GM23338 (cell line): ENCODE results near the gene CDH15. TPM values are rescaled to one million over a fixed set of nuclear protein-coding genes. Genes with fewer than 3 reads are reported as not detected.

Experiments
- ATAC-seq: fragments of 200-7000 bp; cut with Tn5 transposase; 3 replicates; pipeline ENCODE4 v1.9.1; 2020
- DNase-seq: peaks from one replicate; pipeline ENCODE4 v3.0.0-alpha.2; 2015; ENCODE audit warnings: low spot score
- H2AFZ ChIP-seq: fragments of 200-600 bp; sonication (generic); 2 replicates; pipeline ENCODE4 v1.8.0; 2016; ENCODE audit warnings: antibody characterized with exemption, mild to moderate bottlenecking, moderate library complexity
- H3F3A ChIP-seq: fragments of 200-600 bp; sonication (generic); replicated peaks from 2 replicates; pipeline ENCODE4 v1.8.0; 2017; ENCODE audit warnings: antibody characterized with exemption, mixed run types, low read depth
- H3K27ac ChIP-seq: fragments of 200-600 bp; sonication (generic); 2 replicates; pipeline ENCODE4 v1.6.1; 2016; ENCODE audit warnings: low read depth
- H3K27me3 ChIP-seq: fragments of 200-600 bp; sonication (generic); 2 replicates; pipeline ENCODE4 v1.8.0; 2016; ENCODE audit warnings: mild to moderate bottlenecking, mixed run types, moderate library complexity; ENCODE audit not compliant: insufficient read depth
- H3K36me3 ChIP-seq: fragments of 200-600 bp; sonication (generic); 2 replicates; pipeline ENCODE4 v1.8.0; 2016; ENCODE audit warnings: mild to moderate bottlenecking; ENCODE audit not compliant: insufficient read depth
- H3K4me1 ChIP-seq: fragments of 200-600 bp; sonication (generic); 2 replicates; pipeline ENCODE4 v1.8.0; 2016; ENCODE audit warnings: mild to moderate bottlenecking, moderate library complexity; ENCODE audit not compliant: insufficient read depth
- H3K4me2 ChIP-seq: fragments of 200-600 bp; sonication (generic); 2 replicates; pipeline ENCODE4 v1.7.1; 2017; ENCODE audit warnings: mixed run types
- H3K4me3 ChIP-seq: fragments of 200-600 bp; sonication (generic); 2 replicates; pipeline ENCODE4 v1.6.1; 2016; ENCODE audit warnings: mixed run types
- H3K79me2 ChIP-seq: fragments of 200-600 bp; sonication (generic); replicated peaks from 2 replicates; pipeline ENCODE4 v1.8.0; 2017; ENCODE audit warnings: mild to moderate bottlenecking; ENCODE audit not compliant: insufficient read depth
- H3K9me2 ChIP-seq: fragments of 200-600 bp; sonication (generic); 2 replicates; pipeline ENCODE4 v1.8.0; 2017; ENCODE audit not compliant: insufficient read depth
- H4K20me1 ChIP-seq: fragments of 200-600 bp; sonication (generic); replicated peaks from 2 replicates; pipeline ENCODE4 v1.8.0; 2017; ENCODE audit warnings: mild to moderate bottlenecking; ENCODE audit not compliant: insufficient read depth
- H3K27ac Mint-ChIP-seq: 2 replicates; pipeline ENCODE4 v1.8.0; 2020; ENCODE audit warnings: inconsistent platforms, mild to moderate bottlenecking, moderate library complexity, mixed read lengths
- H3K27me3 Mint-ChIP-seq: 3 replicates; pipeline ENCODE4 v1.8.0; 2022; ENCODE audit warnings: low read depth, mild to moderate bottlenecking, moderate library complexity, mixed read lengths, inconsistent platforms; ENCODE audit not compliant: insufficient read depth, poor library complexity
- H3K36me3 Mint-ChIP-seq: 3 replicates; pipeline ENCODE4 v1.8.0; 2021; ENCODE audit warnings: low read depth, mild to moderate bottlenecking, inconsistent platforms, moderate library complexity, mixed read lengths
- H3K4me1 Mint-ChIP-seq: 3 replicates; pipeline ENCODE4 v1.8.0; 2020; ENCODE audit warnings: mild to moderate bottlenecking, inconsistent platforms, mixed read lengths
- H3K4me3 Mint-ChIP-seq: 3 replicates; pipeline ENCODE4 v1.8.0; 2021; ENCODE audit warnings: moderate library complexity, mild to moderate bottlenecking, inconsistent platforms, mixed read lengths
- H3K9me3 Mint-ChIP-seq: 3 replicates; pipeline ENCODE4 v1.8.0; 2020; ENCODE audit warnings: moderate library complexity, mild to moderate bottlenecking, inconsistent platforms, mixed read lengths
- EZH2 ChIP-seq: fragments of 200-600 bp; sonication (generic); IDR thresholded peaks from one replicate; pipeline ENCODE4 v1.8.0; 2017; ENCODE audit warnings: antibody characterized with exemption, mild to moderate bottlenecking, low read depth; ENCODE audit not compliant: unreplicated experiment
- EZH2phosphoT487 ChIP-seq: fragments of 200-600 bp; sonication (generic); IDR thresholded peaks from one replicate; pipeline ENCODE4 v1.8.1; 2018; ENCODE audit warnings: antibody characterized with exemption; ENCODE audit not compliant: unreplicated experiment
- POLR2AphosphoS5 ChIP-seq: IDR thresholded peaks from 2 replicates; pipeline ENCODE4 v1.6.1; 2016; ENCODE audit warnings: antibody characterized with exemption, low read depth
- polyA plus RNA-seq: library from polyadenylated mRNA; unstranded; fragments of >200 nt; fragmentation: Nextera tagmentation; extraction: Ambion mirVana; gene quantifications from 2 replicates; pipeline ENCODE4 v1.2.1, GENCODE V29; 2016
- total RNA-seq: library from RNA; depleted of rRNA; stranded (reverse); fragments of >200 nt; shearing (Covaris generic); gene quantifications from 2 replicates; pipeline ENCODE4 v1.2.3, GENCODE V29; 2014
- TF ChIP-seq, protein P1 (sequence below), 2 experiments: fragments of 200-600 bp in 1 of 2; sonication (generic) in 1 of 2; conservative IDR thresholded peaks; 2 replicates each; pipeline versions ENCODE4 v1.5.1 to v1.6.1; 2016 to 2017; ENCODE audit warnings: antibody characterized with exemption in 2 of 2, low read depth in 2 of 2, mild to moderate bottlenecking in 2 of 2, moderate library complexity in 1 of 2
- TF ChIP-seq, protein P2 (sequence below): IDR thresholded peaks from one replicate; pipeline ENCODE4 v1.6.1; 2018; ENCODE audit warnings: antibody characterized with exemption; ENCODE audit not compliant: unreplicated experiment
- TF ChIP-seq, protein P3 (sequence below): fragments of 250-450 bp; sonication (Bioruptor Pico); IDR thresholded peaks from 2 replicates; pipeline ENCODE4 v1.5.0; 2020; ENCODE audit warnings: mild to moderate bottlenecking, moderate library complexity

The CDH15 gene
- total and polyA plus RNA-seq, 2 experiments from 2014 or later: 0.61 to 1.0 TPM

DNA sequence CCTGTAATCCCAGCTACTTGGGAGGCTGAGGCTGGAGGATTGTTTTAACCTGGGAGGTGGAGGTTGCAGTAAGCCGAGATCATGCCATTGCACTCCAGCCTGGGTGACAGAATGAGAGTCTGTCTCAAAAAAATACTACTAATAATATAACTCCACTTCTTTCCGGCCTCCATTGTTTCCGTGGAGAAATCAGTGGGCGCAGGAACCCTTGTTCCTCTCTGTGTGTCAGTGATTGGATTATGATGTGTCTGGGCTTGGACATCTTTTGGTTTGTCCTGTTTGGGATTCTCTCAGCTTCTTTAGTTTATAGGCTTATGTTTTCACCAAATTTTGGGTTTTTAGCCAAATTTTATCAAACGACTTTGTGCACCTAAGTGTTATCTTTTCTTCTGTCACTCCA lies 41.1 kb upstream of the CDH15 start:
- Mint-ChIP-seq H3K4me3 (no peak overlapping the region), H3K27ac (no peak overlapping the region), H3K36me3 (peaks cover 37% of the 10 kb centered on the region), H3K27me3 (peaks cover 5% of the 10 kb centered on the region), H3K4me1 (peaks cover 8% of the 10 kb centered on the region; the same call in 1 of the 3 replicates), H3K9me3 (peaks cover 2% of the 10 kb centered on the region; the same call in 1 of the 3 replicates)
- Histone ChIP-seq H3K79me2 (0 out of 2 replicates have a peak, but pooled peaks cover 4% of the 10 kb centered on the region), H4K20me1 (no peaks in the 10 kb centered on the region; the same call in 1 of the 2 replicates), H3K9me2 (no peaks in the 10 kb centered on the region), H3F3A (no peaks in the 10 kb centered on the region), H3K36me3 (no peaks in the 10 kb centered on the region), H3K4me1 (no peaks in the 10 kb centered on the region), H3K27ac (no peak overlapping the region), H2AFZ (no peak overlapping the region), H3K4me3 (no peak overlapping the region), H3K4me2 (no peak overlapping the region), H3K27me3 (no peaks in the 10 kb centered on the region)
- TF ChIP-seq EZH2phosphoT487 (no peak), EZH2 (no peak), POLR2AphosphoS5 (no peak)
- TF ChIP-seq, protein P1, sequence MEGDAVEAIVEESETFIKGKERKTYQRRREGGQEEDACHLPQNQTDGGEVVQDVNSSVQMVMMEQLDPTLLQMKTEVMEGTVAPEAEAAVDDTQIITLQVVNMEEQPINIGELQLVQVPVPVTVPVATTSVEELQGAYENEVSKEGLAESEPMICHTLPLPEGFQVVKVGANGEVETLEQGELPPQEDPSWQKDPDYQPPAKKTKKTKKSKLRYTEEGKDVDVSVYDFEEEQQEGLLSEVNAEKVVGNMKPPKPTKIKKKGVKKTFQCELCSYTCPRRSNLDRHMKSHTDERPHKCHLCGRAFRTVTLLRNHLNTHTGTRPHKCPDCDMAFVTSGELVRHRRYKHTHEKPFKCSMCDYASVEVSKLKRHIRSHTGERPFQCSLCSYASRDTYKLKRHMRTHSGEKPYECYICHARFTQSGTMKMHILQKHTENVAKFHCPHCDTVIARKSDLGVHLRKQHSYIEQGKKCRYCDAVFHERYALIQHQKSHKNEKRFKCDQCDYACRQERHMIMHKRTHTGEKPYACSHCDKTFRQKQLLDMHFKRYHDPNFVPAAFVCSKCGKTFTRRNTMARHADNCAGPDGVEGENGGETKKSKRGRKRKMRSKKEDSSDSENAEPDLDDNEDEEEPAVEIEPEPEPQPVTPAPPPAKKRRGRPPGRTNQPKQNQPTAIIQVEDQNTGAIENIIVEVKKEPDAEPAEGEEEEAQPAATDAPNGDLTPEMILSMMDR (conservative IDR thresholded peaks at IDR 0.05; ENCODE audit: low read depth in 2 of 2): no peak
- TF ChIP-seq, protein P2, sequence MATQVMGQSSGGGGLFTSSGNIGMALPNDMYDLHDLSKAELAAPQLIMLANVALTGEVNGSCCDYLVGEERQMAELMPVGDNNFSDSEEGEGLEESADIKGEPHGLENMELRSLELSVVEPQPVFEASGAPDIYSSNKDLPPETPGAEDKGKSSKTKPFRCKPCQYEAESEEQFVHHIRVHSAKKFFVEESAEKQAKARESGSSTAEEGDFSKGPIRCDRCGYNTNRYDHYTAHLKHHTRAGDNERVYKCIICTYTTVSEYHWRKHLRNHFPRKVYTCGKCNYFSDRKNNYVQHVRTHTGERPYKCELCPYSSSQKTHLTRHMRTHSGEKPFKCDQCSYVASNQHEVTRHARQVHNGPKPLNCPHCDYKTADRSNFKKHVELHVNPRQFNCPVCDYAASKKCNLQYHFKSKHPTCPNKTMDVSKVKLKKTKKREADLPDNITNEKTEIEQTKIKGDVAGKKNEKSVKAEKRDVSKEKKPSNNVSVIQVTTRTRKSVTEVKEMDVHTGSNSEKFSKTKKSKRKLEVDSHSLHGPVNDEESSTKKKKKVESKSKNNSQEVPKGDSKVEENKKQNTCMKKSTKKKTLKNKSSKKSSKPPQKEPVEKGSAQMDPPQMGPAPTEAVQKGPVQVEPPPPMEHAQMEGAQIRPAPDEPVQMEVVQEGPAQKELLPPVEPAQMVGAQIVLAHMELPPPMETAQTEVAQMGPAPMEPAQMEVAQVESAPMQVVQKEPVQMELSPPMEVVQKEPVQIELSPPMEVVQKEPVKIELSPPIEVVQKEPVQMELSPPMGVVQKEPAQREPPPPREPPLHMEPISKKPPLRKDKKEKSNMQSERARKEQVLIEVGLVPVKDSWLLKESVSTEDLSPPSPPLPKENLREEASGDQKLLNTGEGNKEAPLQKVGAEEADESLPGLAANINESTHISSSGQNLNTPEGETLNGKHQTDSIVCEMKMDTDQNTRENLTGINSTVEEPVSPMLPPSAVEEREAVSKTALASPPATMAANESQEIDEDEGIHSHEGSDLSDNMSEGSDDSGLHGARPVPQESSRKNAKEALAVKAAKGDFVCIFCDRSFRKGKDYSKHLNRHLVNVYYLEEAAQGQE: no peak
- TF ChIP-seq, protein P3, sequence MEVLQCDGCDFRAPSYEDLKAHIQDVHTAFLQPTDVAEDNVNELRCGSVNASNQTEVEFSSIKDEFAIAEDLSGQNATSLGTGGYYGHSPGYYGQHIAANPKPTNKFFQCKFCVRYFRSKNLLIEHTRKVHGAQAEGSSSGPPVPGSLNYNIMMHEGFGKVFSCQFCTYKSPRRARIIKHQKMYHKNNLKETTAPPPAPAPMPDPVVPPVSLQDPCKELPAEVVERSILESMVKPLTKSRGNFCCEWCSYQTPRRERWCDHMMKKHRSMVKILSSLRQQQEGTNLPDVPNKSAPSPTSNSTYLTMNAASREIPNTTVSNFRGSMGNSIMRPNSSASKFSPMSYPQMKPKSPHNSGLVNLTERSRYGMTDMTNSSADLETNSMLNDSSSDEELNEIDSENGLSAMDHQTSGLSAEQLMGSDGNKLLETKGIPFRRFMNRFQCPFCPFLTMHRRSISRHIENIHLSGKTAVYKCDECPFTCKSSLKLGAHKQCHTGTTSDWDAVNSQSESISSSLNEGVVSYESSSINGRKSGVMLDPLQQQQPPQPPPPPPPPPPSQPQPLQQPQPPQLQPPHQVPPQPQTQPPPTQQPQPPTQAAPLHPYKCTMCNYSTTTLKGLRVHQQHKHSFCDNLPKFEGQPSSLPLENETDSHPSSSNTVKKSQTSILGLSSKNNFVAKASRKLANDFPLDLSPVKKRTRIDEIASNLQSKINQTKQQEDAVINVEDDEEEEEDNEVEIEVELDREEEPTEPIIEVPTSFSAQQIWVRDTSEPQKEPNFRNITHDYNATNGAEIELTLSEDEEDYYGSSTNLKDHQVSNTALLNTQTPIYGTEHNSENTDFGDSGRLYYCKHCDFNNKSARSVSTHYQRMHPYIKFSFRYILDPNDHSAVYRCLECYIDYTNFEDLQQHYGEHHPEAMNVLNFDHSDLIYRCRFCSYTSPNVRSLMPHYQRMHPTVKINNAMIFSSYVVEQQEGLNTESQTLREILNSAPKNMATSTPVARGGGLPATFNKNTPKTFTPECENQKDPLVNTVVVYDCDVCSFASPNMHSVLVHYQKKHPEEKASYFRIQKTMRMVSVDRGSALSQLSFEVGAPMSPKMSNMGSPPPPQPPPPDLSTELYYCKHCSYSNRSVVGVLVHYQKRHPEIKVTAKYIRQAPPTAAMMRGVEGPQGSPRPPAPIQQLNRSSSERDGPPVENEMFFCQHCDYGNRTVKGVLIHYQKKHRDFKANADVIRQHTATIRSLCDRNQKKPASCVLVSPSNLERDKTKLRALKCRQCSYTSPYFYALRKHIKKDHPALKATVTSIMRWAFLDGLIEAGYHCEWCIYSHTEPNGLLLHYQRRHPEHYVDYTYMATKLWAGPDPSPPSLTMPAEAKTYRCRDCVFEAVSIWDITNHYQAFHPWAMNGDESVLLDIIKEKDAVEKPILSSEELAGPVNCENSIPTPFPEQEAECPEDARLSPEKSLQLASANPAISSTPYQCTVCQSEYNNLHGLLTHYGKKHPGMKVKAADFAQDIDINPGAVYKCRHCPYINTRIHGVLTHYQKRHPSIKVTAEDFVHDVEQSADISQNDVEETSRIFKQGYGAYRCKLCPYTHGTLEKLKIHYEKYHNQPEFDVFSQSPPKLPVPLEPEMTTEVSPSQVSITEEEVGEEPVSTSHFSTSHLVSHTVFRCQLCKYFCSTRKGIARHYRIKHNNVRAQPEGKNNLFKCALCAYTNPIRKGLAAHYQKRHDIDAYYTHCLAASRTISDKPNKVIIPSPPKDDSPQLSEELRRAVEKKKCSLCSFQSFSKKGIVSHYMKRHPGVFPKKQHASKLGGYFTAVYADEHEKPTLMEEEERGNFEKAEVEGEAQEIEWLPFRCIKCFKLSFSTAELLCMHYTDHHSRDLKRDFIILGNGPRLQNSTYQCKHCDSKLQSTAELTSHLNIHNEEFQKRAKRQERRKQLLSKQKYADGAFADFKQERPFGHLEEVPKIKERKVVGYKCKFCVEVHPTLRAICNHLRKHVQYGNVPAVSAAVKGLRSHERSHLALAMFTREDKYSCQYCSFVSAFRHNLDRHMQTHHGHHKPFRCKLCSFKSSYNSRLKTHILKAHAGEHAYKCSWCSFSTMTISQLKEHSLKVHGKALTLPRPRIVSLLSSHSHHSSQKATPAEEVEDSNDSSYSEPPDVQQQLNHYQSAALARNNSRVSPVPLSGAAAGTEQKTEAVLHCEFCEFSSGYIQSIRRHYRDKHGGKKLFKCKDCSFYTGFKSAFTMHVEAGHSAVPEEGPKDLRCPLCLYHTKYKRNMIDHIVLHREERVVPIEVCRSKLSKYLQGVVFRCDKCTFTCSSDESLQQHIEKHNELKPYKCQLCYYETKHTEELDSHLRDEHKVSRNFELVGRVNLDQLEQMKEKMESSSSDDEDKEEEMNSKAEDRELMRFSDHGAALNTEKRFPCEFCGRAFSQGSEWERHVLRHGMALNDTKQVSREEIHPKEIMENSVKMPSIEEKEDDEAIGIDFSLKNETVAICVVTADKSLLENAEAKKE (CRISPR knock-in tag): no peak
- DNase-seq: no peak
- no peak for ATAC-seq
